ENCODE measurements around the gene THBS2.
"Not testable (repeated sequence)": the region's sequence is repeated elsewhere in the genome, so short reads cannot be mapped to it uniquely, and the experiment has no call there.

THBS2 gene

GRCh38 chr6:169271158-169271876 is 17.7 kb upstream of the THBS2 start:
- ATAC-seq, result peak; percentile 71
- TF ChIP-seq ZNF8 (CRISPR knock-in tag; IDR thresholded peaks at IDR 0.05) (no peak), PPARA (CRISPR knock-in tag; IDR thresholded peaks at IDR 0.05; ENCODE audit: borderline replicate concordance) (no peak), ZNF70 (CRISPR knock-in tag; IDR thresholded peaks at IDR 0.05) (no peak), BACH2 (CRISPR knock-in tag; IDR thresholded peaks at IDR 0.05; ENCODE audit: borderline replicate concordance) (no peak), ARNTL (CRISPR knock-in tag; IDR thresholded peaks at IDR 0.05; ENCODE audit: borderline replicate concordance, low read depth) (no peak), ZFP30 (CRISPR knock-in tag; IDR thresholded peaks at IDR 0.05) (no peak), GLIS3 (CRISPR knock-in tag; IDR thresholded peaks at IDR 0.05) (no peak), TOX (CRISPR knock-in tag; IDR thresholded peaks at IDR 0.05; ENCODE audit: borderline replicate concordance) (no peak), ISL1 (CRISPR knock-in tag; IDR thresholded peaks at IDR 0.05) (no peak), CSRNP3 (CRISPR knock-in tag; IDR thresholded peaks at IDR 0.05) (no peak), PATZ1 (CRISPR knock-in tag; IDR thresholded peaks at IDR 0.05; ENCODE audit: borderline replicate concordance) (no peak), CSDC2 (CRISPR knock-in tag; IDR thresholded peaks at IDR 0.05) (no peak), TCF4 (CRISPR knock-in tag; IDR thresholded peaks at IDR 0.05; ENCODE audit: borderline replicate concordance) (no peak), SNAI2 (CRISPR knock-in tag; IDR thresholded peaks at IDR 0.05) (no peak), TSHZ2 (CRISPR knock-in tag; IDR thresholded peaks at IDR 0.05) (no peak)

GRCh38 chr6:169270077-169270380 is 16.4 kb upstream of the THBS2 start:
- ATAC-seq, result not testable (repeated sequence)

- no peak for TF ChIP-seq TCF4 (CRISPR knock-in tag; IDR thresholded peaks at IDR 0.05; ENCODE audit: borderline replicate concordance)
- TF ChIP-seq CSDC2 (CRISPR knock-in tag; IDR thresholded peaks at IDR 0.05), result no peak
- TF ChIP-seq TOX (CRISPR knock-in tag; IDR thresholded peaks at IDR 0.05; ENCODE audit: borderline replicate concordance), result no peak
- TF ChIP-seq SNAI2 (CRISPR knock-in tag; IDR thresholded peaks at IDR 0.05), result no peak
- no peak for TF ChIP-seq ZNF70 (CRISPR knock-in tag; IDR thresholded peaks at IDR 0.05)
- no peak for TF ChIP-seq PATZ1 (CRISPR knock-in tag; IDR thresholded peaks at IDR 0.05; ENCODE audit: borderline replicate concordance)
- no peak for TF ChIP-seq PPARA (CRISPR knock-in tag; IDR thresholded peaks at IDR 0.05; ENCODE audit: borderline replicate concordance)
- TF ChIP-seq ESRRG (CRISPR knock-in tag; IDR thresholded peaks at IDR 0.05), result no peak
- peak; percentile 29; the same call in 2 of the 3 replicates for ATAC-seq
These were observed 15.8 kb upstream of the THBS2 start for GRCh38 chr6:169269180-169270076.

- ATAC-seq, result no peak
- TF ChIP-seq TCF4 (CRISPR knock-in tag; IDR thresholded peaks at IDR 0.05; ENCODE audit: borderline replicate concordance), result no peak
- TF ChIP-seq TOX (CRISPR knock-in tag; IDR thresholded peaks at IDR 0.05; ENCODE audit: borderline replicate concordance), result no peak
- no peak for TF ChIP-seq ESRRG (CRISPR knock-in tag; IDR thresholded peaks at IDR 0.05)
- TF ChIP-seq ZNF70 (CRISPR knock-in tag; IDR thresholded peaks at IDR 0.05), result no peak
- no peak for TF ChIP-seq PPARA (CRISPR knock-in tag; IDR thresholded peaks at IDR 0.05; ENCODE audit: borderline replicate concordance)
- no peak for TF ChIP-seq ZFP30 (CRISPR knock-in tag; IDR thresholded peaks at IDR 0.05)
- no peak for TF ChIP-seq ZNF565 (CRISPR knock-in tag; conservative IDR thresholded peaks at IDR 0.05; ENCODE audit: low read depth)
These were observed 14.6 kb upstream of the THBS2 start for GRCh38 chr6:169268276-169268675.
